PC-9 (cell line): ENCODE measurements around the gene TK1. TPM values are rescaled to one million over a fixed set of nuclear protein-coding genes. Genes with fewer than 3 reads are reported as not detected.

Experiments used
- BruUV-seq: library from RNA; stranded (reverse); fragments of 400-500 nt; replicated peaks from 2 replicates; lab custom pipeline; 2021; lab: Mats Ljungman, UMichigan
- CTCF ChIA-PET: fragments of 300-600 bp; sonication (Branson Sonifier 250); formaldehyde crosslinking; loops from one replicate; lab custom pipeline; 2022; ENCODE audit warnings: antibody characterized with exemption; lab: Charles Lee
- POLR2A ChIA-PET: fragments of 300-600 bp; sonication (Branson Sonifier 250); formaldehyde crosslinking; loops from one replicate; lab custom pipeline; 2022; ENCODE audit warnings: antibody characterized with exemption; ENCODE audit not compliant: unreplicated experiment; lab: Charles Lee
- DNase-seq, 2 experiments: peaks; one replicate each; pipeline versions ENCODE4 v3.0.0 to v3.0.0-alpha.2; 2015 to 2022; ENCODE audit warnings: mixed read lengths in 1 of 2
- H2AFZ ChIP-seq: fragments of 200-600 bp; sonication (generic); 2 replicates; pipeline ENCODE4 v1.8.1; 2017; ENCODE audit warnings: antibody characterized with exemption
- H3F3A ChIP-seq: fragments of 200-600 bp; sonication (generic); 2 replicates; pipeline ENCODE4 v1.8.1; 2017; ENCODE audit warnings: antibody characterized with exemption, mild to moderate bottlenecking, low read depth; ENCODE audit not compliant: insufficient read depth
- H3K27ac ChIP-seq: fragments of 200-600 bp; sonication (generic); 2 replicates; pipeline ENCODE4 v1.6.1; 2016; ENCODE audit warnings: mixed run types
- H3K27me3 ChIP-seq: fragments of 200-600 bp; sonication (generic); 2 replicates; pipeline ENCODE4 v1.6.1; 2016; ENCODE audit warnings: low read depth, mixed run types; ENCODE audit not compliant: insufficient read depth
- H3K36me3 ChIP-seq: fragments of 200-600 bp; sonication (generic); 2 replicates; pipeline ENCODE4 v1.6.1; 2016; ENCODE audit warnings: low read depth, mixed run types
- H3K4me1 ChIP-seq: fragments of 200-600 bp; sonication (generic); replicated peaks from 2 replicates; pipeline ENCODE4 v1.6.1; 2016; ENCODE audit warnings: mixed run types; ENCODE audit not compliant: insufficient read depth
- H3K4me2 ChIP-seq: fragments of 200-600 bp; sonication (generic); 2 replicates; pipeline ENCODE4 v1.6.1; 2017; ENCODE audit warnings: mixed run types
- H3K4me3 ChIP-seq: fragments of 200-600 bp; sonication (generic); 2 replicates; pipeline ENCODE4 v1.6.1; 2016; ENCODE audit warnings: mixed run types
- H3K79me2 ChIP-seq: fragments of 200-600 bp; sonication (generic); 2 replicates; pipeline ENCODE4 v1.6.1; 2017; ENCODE audit warnings: low read depth, mixed run types
- H3K9me2 ChIP-seq: fragments of 200-600 bp; sonication (generic); 2 replicates; pipeline ENCODE4 v1.8.1; 2017; ENCODE audit warnings: mild to moderate bottlenecking; ENCODE audit not compliant: insufficient read depth
- H3K9me3 ChIP-seq: fragments of 200-600 bp; sonication (generic); 2 replicates; pipeline ENCODE4 v1.8.1; 2016; ENCODE audit warnings: low read depth; ENCODE audit not compliant: insufficient read depth
- H4K20me1 ChIP-seq: fragments of 200-600 bp; sonication (generic); 2 replicates; pipeline ENCODE4 v1.8.1; 2017; ENCODE audit not compliant: insufficient read depth
- CTCF ChIP-seq: fragments of 200-600 bp; sonication (generic); conservative IDR thresholded peaks from 2 replicates; pipeline ENCODE4 v1.6.1; 2017; ENCODE audit warnings: mixed run types, antibody characterized with exemption, mild to moderate bottlenecking, moderate library complexity
- EZH2 ChIP-seq: fragments of 200-600 bp; sonication (generic); IDR thresholded peaks from 2 replicates; pipeline ENCODE4 v1.8.0; 2017; ENCODE audit warnings: antibody characterized with exemption, low read depth
- intact Hi-C: fragments of 100-400 bp; cut with micrococcal nuclease; formaldehyde crosslinking; loops from one replicate; pipeline ENCODE4 v1.10.0; 2022; ENCODE audit not compliant: unreplicated experiment
- total RNA-seq: library from RNA; stranded (reverse); gene quantifications from 2 replicates; pipeline ENCODE4 v1.2.3, GENCODE V29; 2021

The TK1 gene
- total RNA-seq, 1 experiment from 2014 or later = 137 TPM

DNA sequence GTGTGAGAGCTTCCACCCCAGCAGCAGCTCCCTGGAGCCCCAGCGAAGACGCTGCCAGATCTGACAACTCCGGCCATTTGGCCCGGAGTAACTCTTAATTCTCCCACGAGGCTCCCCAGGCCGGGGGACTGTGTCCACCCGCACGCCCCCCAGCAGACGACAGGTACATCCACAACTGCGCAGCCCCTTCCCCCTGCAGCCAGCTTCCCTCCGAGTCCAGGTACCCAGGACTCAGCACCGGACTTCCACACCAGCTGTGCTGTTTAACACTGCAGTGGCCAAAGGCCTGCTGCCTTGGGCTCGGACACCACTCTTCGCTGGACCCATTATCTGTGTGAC is 11.2 kb downstream of the TK1 start:
- intact Hi-C loops = loop anchor here (2.0 kb wide), 2 partner anchors 63 to 75 kb away; no protein-coding TSS in a partner anchor
- H3K79me2 ChIP-seq = no peaks in the 10 kb centered on the region
- no TSS peak for BruUV-seq
- no peak overlapping the region for H3K4me2 ChIP-seq
- no peak for DNase-seq
- H3K4me3 ChIP-seq = no peak overlapping the region
- no peaks in the 10 kb centered on the region for H3K36me3 ChIP-seq
- H3K4me1 ChIP-seq = 0 out of 2 replicates have a peak, but pooled peaks cover 4% of the 10 kb centered on the region
- TF ChIP-seq CTCF = no peak
- no peak for TF ChIP-seq EZH2
- no peaks in the 10 kb centered on the region for H3K9me3 ChIP-seq
- no peaks in the 10 kb centered on the region for H4K20me1 ChIP-seq
- CTCF ChIA-PET = interaction anchor here (1.2 to 1.8 kb wide), 3 partner anchors 12 to 76 kb away, joined by 3 to 17 read pairs (median 15); partner anchors contain the start of genes AFMID and TK1
- no peaks in the 10 kb centered on the region for H3K9me2 ChIP-seq
- no peak overlapping the region for H2AFZ ChIP-seq
- H3K27me3 ChIP-seq = no peaks in the 10 kb centered on the region
- no peak overlapping the region for H3K27ac ChIP-seq
- POLR2A ChIA-PET = interaction anchor here (0.5 to 0.7 kb wide), 3 partner anchors 77 to 857 kb away, joined by 3 to 4 read pairs (median 3); a partner anchor contains a TSS
- H3F3A ChIP-seq = peaks cover 19% of the 10 kb centered on the region; the same call in 1 of the 2 replicates

DNA sequence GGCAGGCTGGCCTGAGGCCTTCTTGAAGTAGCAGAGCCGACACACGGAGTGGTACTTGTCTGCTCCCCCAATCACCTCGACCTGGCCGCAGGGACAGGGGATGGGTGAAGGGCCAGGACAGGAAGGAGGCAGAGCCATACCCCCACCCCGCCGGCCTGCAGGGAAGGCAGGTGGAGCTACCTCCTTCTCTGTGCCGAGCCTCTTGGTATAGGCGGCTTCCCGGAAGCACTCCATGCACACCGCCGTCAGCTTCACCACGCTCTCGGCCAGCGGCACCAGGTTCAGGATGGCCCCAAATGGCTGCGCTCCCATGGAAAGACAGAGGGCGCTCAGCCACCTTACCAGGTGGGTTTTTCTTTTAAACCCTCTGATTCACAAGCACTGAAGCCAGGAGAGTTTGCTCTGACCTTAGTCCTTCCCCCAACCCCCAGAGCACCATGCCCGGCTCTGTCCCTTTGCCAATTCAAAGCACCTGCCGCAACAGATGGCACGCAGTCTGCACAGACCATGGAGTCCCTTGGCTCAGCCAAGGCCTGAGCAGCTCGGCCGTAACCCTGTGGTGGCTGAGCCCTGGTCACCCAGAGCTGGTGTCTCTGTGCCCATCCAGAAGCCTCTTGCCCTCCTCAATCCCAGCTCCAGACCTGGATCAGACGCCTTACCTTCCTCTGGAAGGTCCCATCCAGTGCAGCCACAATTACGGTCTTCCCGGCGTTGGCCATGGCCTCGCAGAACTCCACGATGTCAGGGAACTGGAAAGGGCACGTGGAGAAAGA is 11.8 kb downstream of the TK1 start:
- 0 out of 2 replicates have a peak, but pooled peaks cover 1% of the 10 kb centered on the region for H3K79me2 ChIP-seq
- peaks cover 17% of the 10 kb centered on the region; the same call in 1 of the 2 replicates for H3F3A ChIP-seq
- POLR2A ChIA-PET = interaction anchor here (0.5 to 1.1 kb wide), 7 partner anchors 12 to 854 kb away, joined by 3 to 12 read pairs (median 6); partner anchors contain the start of genes AFMID and TK1
- H3K36me3 ChIP-seq = no peaks in the 10 kb centered on the region
- 0 out of 2 replicates have a peak, but pooled peaks cover 4% of the 10 kb centered on the region for H3K4me1 ChIP-seq
- no peaks in the 10 kb centered on the region for H4K20me1 ChIP-seq
- intact Hi-C loops = loop anchor here (1.0 to 2.0 kb wide), 3 partner anchors 47 to 76 kb away; partner anchors contain the start of gene TMC6
- TF ChIP-seq EZH2 (no peak), CTCF (no peak)
- H3K4me3 ChIP-seq = no peak overlapping the region
- no peak for DNase-seq
- H3K9me2 ChIP-seq = no peaks in the 10 kb centered on the region
- no peaks in the 10 kb centered on the region for H3K9me3 ChIP-seq
- no TSS peak for BruUV-seq
- no peak overlapping the region for H3K27ac ChIP-seq
- no peak overlapping the region for H2AFZ ChIP-seq
- no peaks in the 10 kb centered on the region for H3K27me3 ChIP-seq
- no peak overlapping the region for H3K4me2 ChIP-seq
- CTCF ChIA-PET = interaction anchor here (0.6 to 1.8 kb wide), 8 partner anchors 12 to 234 kb away, joined by 3 to 17 read pairs (median 6); partner anchors contain the start of genes AFMID, TK1 and TMEM235

GRCh38 chr17:78174346-78174869 is 12.4 kb downstream of the TK1 start:
- Histone ChIP-seq H3K27me3 (no peaks in the 10 kb centered on the region), H3K9me2 (no peaks in the 10 kb centered on the region), H3K4me2 (no peak overlapping the region), H3K4me3 (no peak overlapping the region), H3K79me2 (0 out of 2 replicates have a peak, but pooled peaks cover 6% of the 10 kb centered on the region), H3K4me1 (peaks cover 10% of the 10 kb centered on the region; the same call in 1 of the 2 replicates), H3F3A (peaks cover 23% of the 10 kb centered on the region), H3K9me3 (no peaks in the 10 kb centered on the region), H3K27ac (0 out of 2 replicates have a peak overlapping the region, but pooled peaks have one; percentile 16), H3K36me3 (no peaks in the 10 kb centered on the region), H4K20me1 (peaks cover 6% of the 10 kb centered on the region; the same call in 1 of the 2 replicates), H2AFZ (no peak overlapping the region)
- DNase-seq = peak; percentile 48 to 93
- intact Hi-C loops = loop anchor here (1.0 to 2.0 kb wide), 3 partner anchors 46 to 76 kb away; partner anchors contain the start of gene TMC6
- ChIA-PET CTCF (interaction anchor here (0.6 to 1.8 kb wide), 8 partner anchors 13 to 235 kb away, joined by 3 to 17 read pairs (median 6); partner anchors contain the start of genes AFMID, TK1 and TMEM235), POLR2A (interaction anchor here (0.6 to 1.1 kb wide), 5 partner anchors 12 to 854 kb away, joined by 4 to 12 read pairs (median 7); partner anchors contain the start of genes AFMID and TK1)
- TF ChIP-seq EZH2 (no peak), CTCF (peak; percentile 29; the same call in 1 of the 2 replicates)
- BruUV-seq = TSS peak; percentile 10
